OCI-LY1 (cell line): ENCODE results near the gene MYL6B.

Experiments
- EZH2 ChIP-seq: fragments of 200-600 bp; sonication (generic), shearing (Covaris generic); IDR thresholded peaks from 2 replicates; pipeline ENCODE4 v1.8.0; 2017; ENCODE audit warnings: borderline replicate concordance, mixed run types, mild to moderate bottlenecking, antibody characterized with exemption, low read length, moderate library complexity, mixed read lengths
- TF ChIP-seq, protein P1 (sequence below): fragments of 200-600 bp; sonication (generic), shearing (Covaris generic); IDR thresholded peaks from 2 replicates; pipeline ENCODE4 v1.5.1; 2017; ENCODE audit warnings: mild to moderate bottlenecking, antibody characterized with exemption, low read length, moderate library complexity, mixed read lengths

DNA sequence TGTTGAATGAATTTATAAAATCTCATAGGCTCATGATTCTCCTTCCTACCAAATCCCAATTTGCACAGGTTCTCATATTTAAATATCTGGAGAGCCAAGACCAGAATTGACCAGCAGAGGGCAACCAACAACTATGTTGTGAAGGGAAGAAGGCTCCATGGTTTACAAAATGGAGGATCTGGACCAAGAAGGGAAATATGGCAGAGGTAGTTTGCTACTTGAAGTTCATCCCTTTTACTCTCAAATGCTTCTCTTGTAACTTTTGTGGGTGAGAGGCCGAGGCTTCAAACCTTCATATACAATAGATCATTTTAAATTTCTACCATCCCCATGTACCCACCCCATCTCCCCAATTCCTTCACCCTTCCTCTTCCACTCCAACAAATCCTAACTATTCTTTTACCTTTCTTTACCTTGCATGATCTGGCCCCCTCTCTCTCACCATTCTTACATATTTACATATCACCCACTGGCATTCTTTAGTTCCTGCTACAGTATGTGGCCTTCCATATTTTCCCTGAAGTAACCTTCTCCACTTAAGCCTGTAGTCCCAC is 40.7 kb downstream of the MYL6B start:
- TF ChIP-seq, protein P1, sequence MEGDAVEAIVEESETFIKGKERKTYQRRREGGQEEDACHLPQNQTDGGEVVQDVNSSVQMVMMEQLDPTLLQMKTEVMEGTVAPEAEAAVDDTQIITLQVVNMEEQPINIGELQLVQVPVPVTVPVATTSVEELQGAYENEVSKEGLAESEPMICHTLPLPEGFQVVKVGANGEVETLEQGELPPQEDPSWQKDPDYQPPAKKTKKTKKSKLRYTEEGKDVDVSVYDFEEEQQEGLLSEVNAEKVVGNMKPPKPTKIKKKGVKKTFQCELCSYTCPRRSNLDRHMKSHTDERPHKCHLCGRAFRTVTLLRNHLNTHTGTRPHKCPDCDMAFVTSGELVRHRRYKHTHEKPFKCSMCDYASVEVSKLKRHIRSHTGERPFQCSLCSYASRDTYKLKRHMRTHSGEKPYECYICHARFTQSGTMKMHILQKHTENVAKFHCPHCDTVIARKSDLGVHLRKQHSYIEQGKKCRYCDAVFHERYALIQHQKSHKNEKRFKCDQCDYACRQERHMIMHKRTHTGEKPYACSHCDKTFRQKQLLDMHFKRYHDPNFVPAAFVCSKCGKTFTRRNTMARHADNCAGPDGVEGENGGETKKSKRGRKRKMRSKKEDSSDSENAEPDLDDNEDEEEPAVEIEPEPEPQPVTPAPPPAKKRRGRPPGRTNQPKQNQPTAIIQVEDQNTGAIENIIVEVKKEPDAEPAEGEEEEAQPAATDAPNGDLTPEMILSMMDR: peak; percentile 90
- no peak for TF ChIP-seq EZH2
